ENCODE results near the gene CBFA2T3. TPM values are rescaled to one million over a fixed set of nuclear protein-coding genes. Genes with fewer than 3 reads are reported as not detected.

Gene CBFA2T3
- total RNA-seq, 4 donors from 2014 or later = 3.5 to 35.5 (median 6.8) TPM

DNA sequence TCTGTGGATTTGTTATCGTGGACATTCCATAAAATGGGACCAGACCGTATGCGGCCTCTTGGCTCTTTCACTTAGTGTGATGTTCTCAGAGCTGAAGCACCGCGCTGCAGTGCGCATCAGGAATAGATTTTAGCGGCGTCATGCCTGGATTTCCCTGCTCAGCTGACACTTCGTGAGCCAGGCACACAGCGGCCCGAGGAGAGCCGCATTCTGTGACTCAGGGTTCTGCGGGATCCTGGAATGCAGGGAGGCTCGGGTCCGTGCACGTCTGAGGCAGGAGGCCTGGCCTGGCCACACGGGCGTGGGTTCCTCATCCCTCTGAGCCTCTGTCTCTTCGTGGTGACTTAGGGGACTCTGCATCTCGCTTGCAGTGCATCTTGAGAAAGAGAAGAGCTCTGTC lies 13.4 kb downstream of the CBFA2T3 start:
- H3K27ac ChIP-seq = no peak overlapping the region
- no peaks in the 10 kb centered on the region for H3K9me3 ChIP-seq
- H3K4me1 ChIP-seq = peaks cover 0 to 29% (median 0%) of the 10 kb centered on the region in 4 donors
- TF ChIP-seq, protein P1, sequence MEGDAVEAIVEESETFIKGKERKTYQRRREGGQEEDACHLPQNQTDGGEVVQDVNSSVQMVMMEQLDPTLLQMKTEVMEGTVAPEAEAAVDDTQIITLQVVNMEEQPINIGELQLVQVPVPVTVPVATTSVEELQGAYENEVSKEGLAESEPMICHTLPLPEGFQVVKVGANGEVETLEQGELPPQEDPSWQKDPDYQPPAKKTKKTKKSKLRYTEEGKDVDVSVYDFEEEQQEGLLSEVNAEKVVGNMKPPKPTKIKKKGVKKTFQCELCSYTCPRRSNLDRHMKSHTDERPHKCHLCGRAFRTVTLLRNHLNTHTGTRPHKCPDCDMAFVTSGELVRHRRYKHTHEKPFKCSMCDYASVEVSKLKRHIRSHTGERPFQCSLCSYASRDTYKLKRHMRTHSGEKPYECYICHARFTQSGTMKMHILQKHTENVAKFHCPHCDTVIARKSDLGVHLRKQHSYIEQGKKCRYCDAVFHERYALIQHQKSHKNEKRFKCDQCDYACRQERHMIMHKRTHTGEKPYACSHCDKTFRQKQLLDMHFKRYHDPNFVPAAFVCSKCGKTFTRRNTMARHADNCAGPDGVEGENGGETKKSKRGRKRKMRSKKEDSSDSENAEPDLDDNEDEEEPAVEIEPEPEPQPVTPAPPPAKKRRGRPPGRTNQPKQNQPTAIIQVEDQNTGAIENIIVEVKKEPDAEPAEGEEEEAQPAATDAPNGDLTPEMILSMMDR (IDR thresholded peaks at IDR 0.05) = no peak
- TF ChIP-seq POLR2A (IDR thresholded peaks at IDR 0.05) = no peak
- no peak overlapping the region for H3K4me3 ChIP-seq
- H3K36me3 ChIP-seq = no peaks in the 10 kb centered on the region
- no peaks in the 10 kb centered on the region for H3K27me3 ChIP-seq
- no peak for DNase-seq

DNA sequence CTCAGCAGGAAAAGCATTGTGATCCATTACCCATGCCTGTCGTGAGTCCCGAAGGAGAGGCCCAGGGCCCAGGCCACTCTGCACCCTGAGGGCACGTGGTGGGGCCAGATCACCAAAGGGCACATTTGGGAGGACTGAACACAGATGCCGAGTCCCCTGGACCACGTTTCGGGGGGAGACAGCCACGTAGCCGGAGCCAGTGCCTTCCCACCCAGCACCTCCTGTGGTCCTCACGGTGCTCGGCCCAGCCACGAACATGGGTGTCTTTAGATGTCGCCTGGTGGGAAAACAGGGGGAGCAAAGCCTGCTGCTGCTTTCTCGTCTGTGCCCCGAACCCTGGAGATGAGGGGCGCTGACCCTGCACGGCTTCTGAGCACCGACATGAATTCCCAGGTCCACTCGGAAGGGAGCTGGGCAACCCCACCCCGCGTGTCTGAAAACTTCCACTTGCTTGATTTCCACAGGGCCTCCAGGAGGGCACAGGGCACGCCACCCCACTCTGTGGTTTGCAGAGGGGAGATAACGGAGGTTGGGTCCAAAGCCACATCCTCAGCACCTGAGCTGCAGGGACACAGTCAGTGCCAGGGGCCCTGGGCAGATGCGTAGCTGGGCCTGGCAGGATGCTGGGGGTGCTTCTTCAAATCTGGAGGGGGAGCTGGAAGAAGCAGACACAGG lies 14.4 kb downstream of the CBFA2T3 start:
- Histone ChIP-seq H3K27ac (no peak overlapping the region), H3K36me3 (no peaks in the 10 kb centered on the region), H3K27me3 (no peaks in the 10 kb centered on the region), H3K4me3 (no peak overlapping the region), H3K4me1 (peaks cover 0 to 34% (median 0%) of the 10 kb centered on the region in 4 donors), H3K9me3 (no peaks in the 10 kb centered on the region)
- TF ChIP-seq, protein P1 (IDR thresholded peaks at IDR 0.05) = no peak
- TF ChIP-seq POLR2A (IDR thresholded peaks at IDR 0.05) = no peak
- DNase-seq = no peak

DNA sequence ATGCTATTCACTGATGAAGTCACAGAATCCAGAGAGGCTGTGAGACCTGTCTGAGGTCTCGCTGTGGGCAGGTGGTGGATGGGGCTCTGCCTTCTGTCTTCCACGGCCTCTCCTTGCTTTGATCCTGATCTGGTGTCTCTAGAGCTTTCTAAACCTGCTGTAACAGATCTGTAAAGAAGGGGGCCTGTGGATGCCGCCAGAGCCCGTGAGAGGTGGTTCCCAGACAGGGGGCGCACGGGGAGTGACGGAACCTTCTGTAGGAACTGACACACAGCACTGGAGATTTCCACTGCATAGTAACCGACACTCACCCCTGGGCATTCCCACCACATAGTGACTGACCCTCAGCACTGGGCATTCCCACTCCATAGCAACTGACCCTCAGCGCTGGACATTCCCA lies 16.0 kb downstream of the CBFA2T3 start:
- no peak overlapping the region for H3K4me3 ChIP-seq
- no peak for DNase-seq
- no peaks in the 10 kb centered on the region for H3K36me3 ChIP-seq
- no peak overlapping the region for H3K27ac ChIP-seq
- no peaks in the 10 kb centered on the region for H3K9me3 ChIP-seq
- TF ChIP-seq, protein P1 (IDR thresholded peaks at IDR 0.05) = no peak
- no peak for TF ChIP-seq POLR2A (IDR thresholded peaks at IDR 0.05)
- H3K4me1 ChIP-seq = peaks cover 0 to 20% (median 0%) of the 10 kb centered on the region in 4 donors
- H3K27me3 ChIP-seq = no peaks in the 10 kb centered on the region

DNA sequence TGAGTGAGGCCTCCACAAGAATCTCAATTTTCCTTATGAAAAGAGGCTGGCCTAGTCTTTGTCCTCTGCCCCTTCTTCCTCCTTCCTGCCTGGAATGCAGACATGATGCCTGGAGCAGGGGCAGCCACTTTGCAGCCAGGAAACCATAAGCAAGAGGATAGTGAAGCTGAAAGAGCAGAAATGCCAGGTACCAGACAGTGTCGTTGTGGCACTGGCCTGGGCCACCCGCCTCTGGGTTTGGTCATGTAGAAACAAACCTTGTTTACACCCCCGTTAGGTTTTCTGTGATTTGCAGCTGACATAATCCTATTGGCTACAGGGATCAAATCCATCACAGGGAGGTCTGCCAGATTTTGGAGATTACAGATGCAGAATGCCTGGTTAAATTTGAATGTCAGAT lies 16.5 kb downstream of the CBFA2T3 start:
- Histone ChIP-seq H3K27ac (no peak overlapping the region), H3K4me3 (no peak overlapping the region), H3K36me3 (no peaks in the 10 kb centered on the region), H3K27me3 (no peaks in the 10 kb centered on the region), H3K4me1 (peaks cover 0 to 18% (median 0%) of the 10 kb centered on the region in 4 donors), H3K9me3 (no peaks in the 10 kb centered on the region)
- TF ChIP-seq POLR2A (IDR thresholded peaks at IDR 0.05) = no peak
- TF ChIP-seq, protein P1 (IDR thresholded peaks at IDR 0.05) = no peak
- DNase-seq = no peak

DNA sequence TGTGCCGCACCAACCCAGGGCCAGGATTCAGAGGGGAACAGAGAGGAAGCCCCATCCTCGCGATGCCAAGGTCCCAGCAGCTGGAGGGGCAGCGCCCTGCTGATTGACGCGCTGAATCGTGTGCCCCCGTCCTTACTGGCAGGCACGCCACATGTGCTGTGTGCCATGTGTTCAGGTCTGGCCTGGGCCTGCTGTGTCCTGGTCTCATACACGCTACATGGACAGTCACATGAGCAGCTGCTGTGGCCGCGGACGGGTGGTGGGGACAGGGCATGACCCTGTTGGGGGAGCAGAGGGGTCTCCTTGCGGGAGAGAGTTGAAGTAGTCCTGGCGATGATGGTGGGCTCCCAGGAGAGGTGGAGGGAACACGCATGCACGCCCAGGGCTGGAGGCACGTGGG lies 18.0 kb downstream of the CBFA2T3 start:
- TF ChIP-seq, protein P1 (IDR thresholded peaks at IDR 0.05) = no peak
- no peak for TF ChIP-seq POLR2A (IDR thresholded peaks at IDR 0.05)
- H3K4me1 ChIP-seq = peaks cover 0 to 16% (median 0%) of the 10 kb centered on the region in 4 donors

More for the DNA sequence above, 18.0 kb downstream of the CBFA2T3 start:
- no peaks in the 10 kb centered on the region for H3K36me3 ChIP-seq
- no peak overlapping the region for H3K27ac ChIP-seq
- H3K9me3 ChIP-seq = no peaks in the 10 kb centered on the region
- no peaks in the 10 kb centered on the region for H3K27me3 ChIP-seq
- H3K4me3 ChIP-seq = no peak overlapping the region
- DNase-seq = no peak
